GM18909 (cell line): ENCODE data around the gene ZSCAN30.
"Not testable (repeated sequence)": the region's sequence is repeated elsewhere in the genome, so short reads cannot be mapped to it uniquely, and the experiment has no call there.

Experiments used
- ATAC-seq: cut with Tn5 transposase; IDR thresholded peaks from one replicate; pipeline ENCODE4 v1.9.1; 2021; ENCODE audit warnings: mild to moderate bottlenecking; ENCODE audit not compliant: unreplicated experiment, poor library complexity

ZSCAN30 gene

DNA sequence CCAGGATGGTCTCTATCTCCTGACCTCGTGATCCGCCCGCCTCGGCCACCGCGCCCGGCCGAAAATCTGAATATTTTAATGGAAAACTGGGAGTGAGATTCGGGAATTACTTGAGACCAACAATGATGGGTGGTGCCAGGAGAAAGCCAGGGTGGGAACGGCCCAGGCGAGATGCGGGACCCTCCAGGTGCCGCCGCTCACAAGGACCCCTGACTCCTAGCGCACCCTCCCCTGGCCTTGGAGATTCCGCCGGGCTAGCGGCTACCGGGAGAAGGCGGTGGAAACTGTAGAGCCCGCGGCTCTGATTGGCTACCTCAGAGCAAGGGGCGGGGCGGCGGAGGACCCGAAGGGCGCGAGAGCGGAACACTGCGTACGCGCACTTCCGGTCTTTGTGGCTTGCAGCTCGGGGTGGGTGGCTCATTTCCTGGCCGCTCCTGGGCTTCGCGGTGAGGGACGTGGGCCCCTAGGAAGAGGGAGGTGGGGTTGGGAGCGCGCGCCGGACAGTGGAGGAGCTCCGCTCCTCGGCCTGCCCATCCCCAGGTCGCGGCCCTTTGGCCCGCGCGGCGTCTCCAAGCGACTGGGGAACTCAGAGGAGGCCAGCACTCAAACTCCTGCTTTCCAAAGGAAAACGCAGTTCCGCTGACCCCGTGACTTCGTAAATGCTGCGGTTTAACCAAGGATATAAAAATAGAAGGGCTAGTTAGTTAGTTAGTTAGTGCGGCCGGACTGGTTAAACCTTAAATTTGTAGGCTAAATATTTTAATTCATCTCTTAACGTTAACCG lies 49.2 kb downstream of the ZSCAN30 start, which contains the start of gene ZNF397:
TSS of gene ZNF397 (plus strand) at position 371 of the 784 bp plus-strand sequence. CDS start 1,437 bp downstream, outside the sequence.
- ATAC-seq: peak; percentile 99

DNA sequence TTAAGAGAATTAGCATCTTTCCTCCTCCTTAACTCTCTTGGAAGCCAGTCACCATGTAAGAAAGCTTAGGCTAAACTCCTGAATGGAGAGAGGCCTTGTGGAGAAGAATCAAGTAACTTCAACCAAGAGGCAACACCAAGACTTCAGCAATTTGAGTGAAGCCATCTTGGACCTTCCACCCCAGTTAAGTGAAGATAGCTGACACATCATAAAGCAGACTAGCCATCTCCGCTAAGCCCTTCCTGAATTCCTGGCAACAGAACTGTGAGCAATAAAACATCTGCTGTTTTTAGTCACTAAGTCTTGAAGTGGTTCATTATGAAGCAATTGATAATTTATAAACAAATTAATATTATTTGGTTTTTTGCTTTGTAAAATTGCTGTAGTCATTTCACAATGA lies 50.7 kb downstream of the ZSCAN30 start:
- ATAC-seq: no peak

DNA sequence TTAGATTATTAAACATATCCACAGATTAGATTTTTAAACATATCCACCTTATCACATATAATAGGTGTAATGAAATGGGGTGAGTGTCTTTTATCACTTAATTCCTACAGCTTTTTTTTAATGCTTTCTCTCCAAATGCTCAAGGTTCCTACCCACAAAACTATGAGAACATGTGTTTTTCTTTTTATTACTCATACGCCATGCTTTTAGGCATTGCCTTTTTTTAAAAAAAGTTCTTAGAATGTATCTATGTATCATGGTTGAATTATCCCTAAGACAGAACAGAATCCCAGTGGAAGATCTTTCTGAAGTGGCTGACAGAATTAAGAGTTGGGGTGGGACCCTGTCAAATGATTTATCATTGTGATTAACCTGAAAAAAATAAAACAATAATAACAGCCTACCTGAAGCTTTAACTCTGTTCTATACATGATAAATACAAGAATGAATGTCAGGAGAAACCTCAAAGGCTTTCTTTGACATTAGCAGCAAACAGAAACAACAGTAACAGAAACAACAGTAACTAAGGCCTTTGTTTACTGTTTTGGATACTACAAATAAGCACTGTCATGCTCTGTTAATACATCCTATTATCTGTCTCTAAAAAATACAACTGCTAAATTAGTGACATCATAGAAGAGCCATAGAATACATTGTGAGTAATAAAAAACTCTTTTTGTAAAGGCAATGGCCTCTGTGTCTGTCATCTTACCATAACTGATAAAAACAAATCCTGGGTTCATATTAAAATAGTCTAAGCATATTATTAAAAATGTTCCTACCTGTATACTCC lies 53.3 kb downstream of the ZSCAN30 start:
- ATAC-seq: no peak

DNA sequence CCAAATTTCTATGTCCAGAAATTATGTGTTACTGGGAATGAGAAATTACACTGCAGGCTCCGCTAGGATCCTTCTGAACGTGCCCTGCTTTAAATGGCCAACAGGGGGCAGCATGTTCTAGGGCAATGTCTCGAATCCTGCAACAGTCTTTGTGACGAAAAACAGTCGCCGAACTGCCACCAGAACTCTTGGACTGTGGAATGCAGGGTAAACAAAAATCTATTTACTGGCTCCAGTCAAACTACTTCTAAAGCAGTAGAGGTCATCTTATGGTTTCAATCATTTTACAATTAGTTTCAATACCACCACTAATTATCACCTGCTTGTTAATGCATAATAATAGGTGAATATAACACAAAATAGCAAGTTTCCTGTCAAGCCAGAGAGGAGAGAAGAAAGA lies 59.0 kb downstream of the ZSCAN30 start:
- peak; percentile 92 for ATAC-seq

DNA sequence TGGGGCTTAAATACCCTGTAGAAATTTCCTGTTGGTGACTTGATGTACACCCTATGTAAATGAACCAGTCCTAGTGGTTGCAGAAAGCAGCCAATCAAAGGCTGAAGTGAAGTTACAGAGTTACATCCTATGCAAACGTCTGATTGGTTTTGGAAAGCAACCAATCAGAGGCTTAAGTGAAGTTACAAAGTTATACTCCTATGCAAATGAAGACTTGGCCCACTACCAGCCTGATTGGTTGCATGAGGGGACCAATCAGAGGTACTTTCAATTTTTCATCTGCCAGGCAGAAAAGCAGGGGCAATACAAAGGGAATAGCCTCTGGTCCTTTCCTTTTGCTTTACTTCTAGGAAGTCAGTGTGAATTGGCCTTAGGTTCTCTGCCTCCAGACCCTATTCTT lies 62.8 kb downstream of the ZSCAN30 start:
- ATAC-seq: no peak

DNA sequence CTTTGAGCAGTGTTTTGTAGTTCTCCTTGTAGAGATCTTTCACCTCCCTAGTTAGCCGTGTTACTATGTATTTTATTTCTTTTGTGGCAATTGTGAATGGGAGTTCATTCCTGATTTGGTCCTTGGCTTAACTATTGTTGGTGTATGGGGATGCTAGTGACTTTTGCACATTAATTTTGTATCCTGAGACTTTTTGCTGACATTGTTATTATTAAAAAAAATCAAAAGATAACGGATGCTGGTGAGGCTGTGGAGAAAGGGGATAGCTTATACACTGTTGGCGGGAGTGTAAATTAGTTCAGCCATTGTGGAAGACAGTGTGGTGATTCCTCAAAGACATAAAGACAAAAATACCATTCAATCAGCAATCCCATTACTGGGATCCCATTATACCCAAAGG lies 66.2 kb downstream of the ZSCAN30 start:
- ATAC-seq: no peak

DNA sequence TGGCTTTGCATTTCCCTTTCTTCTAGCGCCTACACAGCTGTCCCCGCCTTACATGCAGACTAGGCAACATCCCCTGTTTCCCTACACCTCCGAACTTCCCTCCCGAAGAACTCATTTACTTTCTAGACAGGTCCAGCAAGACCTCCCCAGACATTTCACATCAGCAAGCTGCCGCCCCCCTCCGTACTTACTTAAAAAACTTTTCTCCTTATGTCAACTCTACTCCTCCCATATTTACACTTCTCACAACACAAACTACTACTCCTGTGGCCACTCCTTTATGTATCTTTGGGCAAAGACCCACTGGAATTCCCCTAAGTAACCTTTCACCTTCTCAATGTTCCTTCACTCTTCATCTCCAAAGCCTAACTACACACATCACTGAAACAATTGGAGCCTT lies 69.6 kb downstream of the ZSCAN30 start:
- ATAC-seq: no peak

DNA sequence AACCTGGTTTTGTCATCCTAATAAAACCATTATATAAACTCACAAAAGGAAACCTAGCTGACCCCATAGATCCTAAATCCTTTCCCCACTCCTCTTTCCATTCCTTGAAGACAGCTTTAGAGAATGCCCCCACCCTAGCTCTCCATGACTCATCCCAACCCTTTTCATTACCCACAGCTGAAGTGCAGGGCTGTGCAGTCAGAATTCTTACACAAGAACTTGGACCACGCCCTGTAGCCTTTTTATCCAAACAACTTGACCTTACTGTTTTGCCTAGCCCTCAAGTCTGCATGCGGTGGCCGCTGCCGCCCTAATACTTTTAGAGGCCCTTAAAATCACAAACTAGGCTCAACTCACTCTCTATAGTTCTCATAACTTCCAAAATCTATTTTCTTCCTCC lies 70.7 kb downstream of the ZSCAN30 start:
- not testable (repeated sequence) for ATAC-seq

DNA sequence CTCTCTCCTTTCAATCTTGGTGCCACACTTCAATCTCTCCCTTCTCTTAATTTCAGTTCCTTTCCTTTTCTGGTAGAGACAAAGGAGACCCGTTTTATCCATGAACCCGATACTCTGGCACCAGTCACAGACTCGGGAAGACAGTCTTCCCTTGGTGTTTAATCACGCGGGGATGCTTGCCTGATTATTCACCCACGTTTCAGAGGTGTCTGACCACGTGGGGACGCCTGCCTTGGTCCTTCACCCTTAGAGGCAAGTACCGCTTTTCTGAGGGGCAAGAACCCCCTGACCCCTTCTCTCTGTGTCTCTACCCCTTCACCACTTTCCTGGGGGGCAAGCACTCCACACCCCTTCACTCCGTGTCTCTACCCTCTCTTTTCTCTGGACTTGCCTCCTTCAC lies 73.4 kb downstream of the ZSCAN30 start:
- not testable (repeated sequence) for ATAC-seq

DNA sequence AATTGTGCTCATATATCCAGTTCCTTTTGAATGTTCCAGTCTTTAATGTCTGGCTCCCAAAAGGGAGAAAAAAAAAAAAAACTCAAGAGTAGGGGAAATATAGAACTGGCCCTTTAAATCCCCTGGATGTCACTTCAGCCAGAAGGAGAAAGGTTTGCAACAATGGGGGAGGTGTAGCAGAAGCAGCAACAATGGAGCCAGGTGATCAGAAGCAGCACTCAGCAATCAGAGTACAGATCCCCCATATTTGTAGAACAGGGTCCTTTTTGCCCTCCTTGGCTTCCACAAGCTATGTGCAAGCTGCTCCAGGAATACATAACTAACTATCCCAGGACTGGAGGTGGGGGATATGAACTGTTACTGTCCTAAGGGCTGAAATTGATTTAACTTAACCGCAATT lies 75.0 kb downstream of the ZSCAN30 start:
- no peak for ATAC-seq

DNA sequence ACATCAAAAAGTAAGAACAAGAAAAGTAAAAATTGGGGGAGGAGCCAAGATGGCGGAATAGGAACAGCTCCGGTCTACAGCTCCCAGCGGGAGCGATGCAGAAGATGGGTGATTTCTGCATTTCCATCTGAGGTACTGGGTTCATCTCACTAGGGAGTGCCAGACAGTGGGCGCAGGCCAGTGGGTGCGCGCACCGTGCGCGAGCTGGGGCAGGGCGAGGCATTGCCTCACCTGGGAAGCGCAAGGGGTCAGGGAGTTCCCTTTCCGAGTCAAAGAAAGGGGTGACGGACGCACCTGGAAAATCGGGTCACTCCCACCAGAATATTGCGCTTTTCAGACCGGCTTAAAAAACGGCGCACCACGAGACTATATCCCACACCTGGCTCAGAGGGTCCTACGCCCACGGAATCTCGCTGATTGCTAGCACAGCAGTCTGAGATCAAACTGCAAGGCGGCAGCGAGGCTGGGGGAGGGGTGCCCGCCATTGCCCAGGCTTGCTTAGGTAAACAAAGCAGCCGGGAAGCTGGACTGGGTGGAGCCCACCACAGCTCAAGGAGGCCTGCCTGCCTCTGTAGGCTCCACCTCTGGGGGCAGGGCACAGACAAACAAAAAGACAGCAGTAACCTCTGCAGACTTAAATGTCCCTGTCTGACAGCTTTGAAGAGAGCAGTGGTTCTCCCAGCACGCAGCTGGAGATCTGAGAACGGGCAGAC lies 84.1 kb downstream of the ZSCAN30 start:
- ATAC-seq: not testable (repeated sequence)

DNA sequence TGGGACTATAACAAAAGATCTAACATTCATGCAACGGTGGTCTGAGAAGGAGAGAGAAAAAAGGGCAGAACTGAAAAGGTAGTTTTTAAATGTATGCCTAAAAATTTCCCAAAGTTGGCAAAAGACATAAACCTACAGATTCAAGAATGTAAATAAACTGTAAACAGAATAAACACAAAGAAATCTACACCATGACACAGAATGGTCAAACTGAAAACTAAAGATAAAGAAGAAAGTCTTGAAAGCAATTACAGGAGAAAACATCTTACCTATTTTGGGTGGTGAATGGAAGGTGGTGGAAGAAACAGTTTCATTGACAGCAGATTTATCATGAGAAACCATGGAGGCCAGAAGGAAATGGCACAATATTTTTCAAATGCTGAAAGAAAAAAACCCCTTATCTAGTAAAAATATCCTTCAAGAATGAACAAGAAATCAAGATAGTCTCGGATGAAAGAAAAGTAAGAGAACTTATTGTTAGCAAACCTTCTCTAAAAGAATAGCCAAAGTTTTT lies 84.8 kb downstream of the ZSCAN30 start:
- ATAC-seq: no peak

DNA sequence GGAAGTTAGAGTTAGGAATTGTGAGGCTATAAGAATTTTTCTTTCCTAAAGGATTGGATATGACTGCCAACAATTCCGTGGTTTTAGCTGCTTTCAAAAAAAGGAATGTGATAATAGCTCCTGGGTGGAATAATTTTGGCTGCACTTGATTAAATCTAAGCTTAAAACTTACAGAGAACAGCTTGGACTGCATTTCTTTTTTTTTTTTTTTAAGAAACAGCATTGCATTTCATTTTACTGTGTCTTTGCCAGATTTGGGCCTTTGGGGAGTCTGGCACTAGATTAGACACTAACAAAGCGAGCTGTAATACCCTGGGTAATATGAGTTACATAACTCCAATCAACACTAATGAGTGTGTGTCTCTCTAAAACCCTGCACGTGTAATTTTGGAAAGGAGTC lies 87.0 kb downstream of the ZSCAN30 start:
- ATAC-seq: no peak

DNA sequence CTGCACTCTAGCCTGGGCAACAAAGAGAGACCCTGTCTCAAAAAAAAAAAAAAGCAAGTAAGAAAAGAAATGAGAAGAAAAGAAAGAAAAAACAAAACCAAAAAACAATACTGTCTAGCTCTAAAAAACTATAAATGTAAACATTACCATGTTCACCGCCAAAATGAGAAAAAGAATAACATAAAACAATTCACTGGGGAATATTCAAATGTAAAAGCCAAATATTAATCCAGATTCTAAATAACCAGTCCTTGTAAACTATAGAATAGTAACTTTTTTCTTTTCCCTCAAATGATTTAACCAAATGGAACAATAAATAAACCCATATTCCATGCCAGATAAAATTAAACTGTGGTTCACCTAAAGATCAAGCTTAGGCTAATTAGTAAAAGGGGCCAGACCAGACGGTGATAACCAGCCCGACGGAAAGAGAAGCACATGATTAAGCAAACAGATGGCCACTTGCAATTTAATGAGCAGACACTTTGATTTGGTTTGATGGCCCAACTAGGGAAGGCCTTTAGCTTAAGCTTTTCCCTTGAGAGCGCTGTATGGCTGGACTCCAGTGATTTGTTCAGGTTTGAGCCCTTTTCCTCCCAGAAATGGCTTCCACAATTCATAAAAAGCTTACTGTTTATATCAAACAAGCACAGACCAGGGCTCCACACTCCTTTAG lies 88.6 kb downstream of the ZSCAN30 start:
- ATAC-seq: no peak
